ENCODE measurements around the gene C6orf132. TPM values are rescaled to one million over a fixed set of nuclear protein-coding genes. Genes with fewer than 3 reads are reported as not detected.

C6orf132 gene
- 42.7 TPM for total RNA-seq
- polyA plus RNA-seq (ENCODE audit: insufficient read depth, low read depth, low replicate concordance) = 5.6 TPM
- long read RNA-seq, donor 1, partial matches to known transcripts = 0 of 1 reads
- long read RNA-seq, donor 1, other reads (novel, unspliced or antisense) = 0 of 1 reads
- long read RNA-seq, donor 2 = 0 reads
- long read RNA-seq, donor 3 = 0 reads
- long read RNA-seq, donor 4 = 0 reads
- long read RNA-seq, donor 5 = 0 reads
- long read RNA-seq, donor 6 = 0 reads
- long read RNA-seq, donor 7, transcript C6orf132-202 (3 exons, 894 nt) = major isoform, 6 of 20 reads
- long read RNA-seq, donor 7, partial matches to known transcripts = 7 of 20 reads
- long read RNA-seq, donor 7, other reads (novel, unspliced or antisense) = 7 of 20 reads
- long read RNA-seq, donor 8 = 0 reads
- long read RNA-seq, donor 9 = 0 reads
- long read RNA-seq, donor 10, partial matches to known transcripts = 0 of 1 reads
- long read RNA-seq, donor 10, other reads (novel, unspliced or antisense) = 0 of 1 reads

GRCh38 chr6:42142118-42142835 is at the start of gene C6orf132:
Gene C6orf132 (minus strand): TSS chr6:42142620. CDS start chr6:42142444, 176 bp downstream.
- H3K4me1 ChIP-seq (ENCODE audit: control insufficient read depth in 2 of 3, insufficient read depth in 2 of 3, low read depth in 1 of 3, low read length in 3 of 3) = peaks cover 2 to 16% (median 16%) of the 10 kb centered on the region in 3 donors
- peak within 1 kb of the TSS in 1 of 3 donors; percentile 59 for H3K9ac ChIP-seq (ENCODE audit: low read length in 3 of 3)
- intact Hi-C loops (cut with DNase I) = no loop called here

GRCh38 chr6:42190554-42191183 is 48.2 kb upstream of the C6orf132 start:
- Histone ChIP-seq H3K4me1 (ENCODE audit: control insufficient read depth in 2 of 3, insufficient read depth in 2 of 3, low read depth in 1 of 3, low read length in 3 of 3) (no peaks in the 10 kb centered on the region), H3K9ac (ENCODE audit: low read length in 3 of 3) (no peak overlapping the region), H3K27me3 (ENCODE audit: control insufficient read depth, insufficient read depth, low read length) (no peaks in the 10 kb centered on the region), H3K9me3 (ENCODE audit: control insufficient read depth in 2 of 3, insufficient read depth in 1 of 3, low read length in 3 of 3) (no peaks in the 10 kb centered on the region), H3K36me3 (ENCODE audit: control insufficient read depth in 2 of 3, insufficient read depth in 3 of 3, low read length in 3 of 3) (no peaks in the 10 kb centered on the region), H3K27ac (ENCODE audit: low read depth in 2 of 2, low read length in 2 of 2) (no peak overlapping the region), H3K4me3 (ENCODE audit: low read length in 3 of 3) (no peak overlapping the region)
- no peak for TF ChIP-seq CTCF (IDR thresholded peaks at IDR 0.05; ENCODE audit: borderline replicate concordance, extremely low read depth, insufficient read depth)
- DNase-seq (peak in 3 of 5 donors; percentile 62 to 73 (median 66)), FAIRE-seq (no peak)
- intact Hi-C loops (cut with DNase I) = no loop called here

More at GRCh38 chr6:42142118-42142835, at the start of gene C6orf132:
- no peak for FAIRE-seq
- Histone ChIP-seq H3K9me3 (ENCODE audit: control insufficient read depth in 2 of 3, insufficient read depth in 1 of 3, low read length in 3 of 3) (no peaks in the 10 kb centered on the region), H3K27ac (ENCODE audit: low read depth in 2 of 2, low read length in 2 of 2) (peak within 1 kb of the TSS in 1 of 2 donors; percentile 37), H3K36me3 (ENCODE audit: control insufficient read depth in 2 of 3, insufficient read depth in 3 of 3, low read length in 3 of 3) (no peaks in the 10 kb centered on the region), H3K4me3 (ENCODE audit: low read length in 3 of 3) (peak within 1 kb of the TSS; percentile 48 to 58 (median 55)), H3K27me3 (ENCODE audit: control insufficient read depth, insufficient read depth, low read length) (no peaks in the 10 kb centered on the region)
- no peak for TF ChIP-seq CTCF (IDR thresholded peaks at IDR 0.05; ENCODE audit: borderline replicate concordance, extremely low read depth, insufficient read depth)
- peak; percentile 74 to 93 (median 83) for DNase-seq

GRCh38 chr6:42188406-42188805 is 46.0 kb upstream of the C6orf132 start:
- DNase-seq (no peak), FAIRE-seq (no peak)
- no peak overlapping the region for H3K27ac ChIP-seq (ENCODE audit: low read depth in 2 of 2, low read length in 2 of 2)
- H3K4me3 ChIP-seq (ENCODE audit: low read length in 3 of 3) = no peak overlapping the region
- no peaks in the 10 kb centered on the region for H3K36me3 ChIP-seq (ENCODE audit: control insufficient read depth in 2 of 3, insufficient read depth in 3 of 3, low read length in 3 of 3)
- intact Hi-C loops (cut with DNase I) = no loop called here
- no peak for TF ChIP-seq CTCF (IDR thresholded peaks at IDR 0.05; ENCODE audit: borderline replicate concordance, extremely low read depth, insufficient read depth)
- no peaks in the 10 kb centered on the region for H3K4me1 ChIP-seq (ENCODE audit: control insufficient read depth in 2 of 3, insufficient read depth in 2 of 3, low read depth in 1 of 3, low read length in 3 of 3)
- H3K9ac ChIP-seq (ENCODE audit: low read length in 3 of 3) = no peak overlapping the region
- no peaks in the 10 kb centered on the region for H3K27me3 ChIP-seq (ENCODE audit: control insufficient read depth, insufficient read depth, low read length)
- no peaks in the 10 kb centered on the region for H3K9me3 ChIP-seq (ENCODE audit: control insufficient read depth in 2 of 3, insufficient read depth in 1 of 3, low read length in 3 of 3)
